ENCODE measurements around the gene CROCC2. TPM values are rescaled to one million over a fixed set of nuclear protein-coding genes. Genes with fewer than 3 reads are reported as not detected.
A peak's percentile ranks its signal among the peaks of the same experiment; 100 is the strongest.

The CROCC2 gene
- total RNA-seq, 4 donors from 2014 or later: 0.79 to 2.6 (median 1.8) TPM; not detected in 1

- H3K4me1 ChIP-seq: peaks cover 0 to 12% of the 10 kb centered on the region in 2 donors
- no peak overlapping the region for H3K4me3 ChIP-seq
- no peaks in the 10 kb centered on the region for H3K36me3 ChIP-seq
- DNase-seq: no peak
- TF ChIP-seq POLR2A (IDR thresholded peaks at IDR 0.05): no peak
- TF ChIP-seq CTCF (IDR thresholded peaks at IDR 0.05): no peak
- H3K27ac ChIP-seq: no peak overlapping the region
- H3K27me3 ChIP-seq: no peaks in the 10 kb centered on the region
- intact Hi-C loops (cut with DNase I; ENCODE audit: low total_unique reads): no loop called here
- no peaks in the 10 kb centered on the region for H3K9me3 ChIP-seq
Observed at GRCh38 chr2:240914645-240915525, 8.7 kb downstream of the CROCC2 start.

GRCh38 chr2:240915526-240916341, 9.6 kb downstream of the CROCC2 start:
- Histone ChIP-seq H3K9me3 (no peaks in the 10 kb centered on the region), H3K27me3 (no peaks in the 10 kb centered on the region), H3K4me1 (peaks cover 0 to 12% of the 10 kb centered on the region in 2 donors), H3K4me3 (peak overlapping the region in 1 of 2 donors; percentile 5), H3K36me3 (no peaks in the 10 kb centered on the region), H3K27ac (no peak overlapping the region)
- no peak for DNase-seq
- no peak for TF ChIP-seq CTCF (IDR thresholded peaks at IDR 0.05)
- no peak for TF ChIP-seq POLR2A (IDR thresholded peaks at IDR 0.05)
- intact Hi-C loops (cut with DNase I; ENCODE audit: low total_unique reads): no loop called here

GRCh38 chr2:240916571-240917008, 10.5 kb downstream of the CROCC2 start:
- DNase-seq: peak; percentile 57 to 71
- Histone ChIP-seq H3K4me1 (peaks cover 0 to 12% of the 10 kb centered on the region in 2 donors), H3K9me3 (no peaks in the 10 kb centered on the region), H3K27me3 (no peaks in the 10 kb centered on the region), H3K36me3 (no peaks in the 10 kb centered on the region), H3K4me3 (peak overlapping the region in 1 of 2 donors; percentile 5), H3K27ac (peak overlapping the region in 1 of 2 donors; percentile 35)
- intact Hi-C loops (cut with DNase I; ENCODE audit: low total_unique reads): no loop called here
- TF ChIP-seq POLR2A (IDR thresholded peaks at IDR 0.05): no peak
- TF ChIP-seq CTCF (IDR thresholded peaks at IDR 0.05): no peak

- Histone ChIP-seq H3K27ac (peak overlapping the region in 1 of 2 donors; percentile 35), H3K36me3 (no peaks in the 10 kb centered on the region), H3K4me3 (no peak overlapping the region), H3K9me3 (no peaks in the 10 kb centered on the region), H3K27me3 (no peaks in the 10 kb centered on the region), H3K4me1 (peaks cover 0 to 12% of the 10 kb centered on the region in 2 donors)
- no peak for TF ChIP-seq CTCF (IDR thresholded peaks at IDR 0.05)
- TF ChIP-seq POLR2A (IDR thresholded peaks at IDR 0.05): no peak
- DNase-seq: peak in 1 of 2 donors; percentile 27
- intact Hi-C loops (cut with DNase I; ENCODE audit: low total_unique reads): no loop called here
Observed at GRCh38 chr2:240917009-240917683, 11.0 kb downstream of the CROCC2 start.
